ENCODE measurements around the gene RTEL1.
"Not testable (repeated sequence)": the region's sequence is repeated elsewhere in the genome, so short reads cannot be mapped to it uniquely, and the experiment has no call there.

RTEL1 gene

DNA sequence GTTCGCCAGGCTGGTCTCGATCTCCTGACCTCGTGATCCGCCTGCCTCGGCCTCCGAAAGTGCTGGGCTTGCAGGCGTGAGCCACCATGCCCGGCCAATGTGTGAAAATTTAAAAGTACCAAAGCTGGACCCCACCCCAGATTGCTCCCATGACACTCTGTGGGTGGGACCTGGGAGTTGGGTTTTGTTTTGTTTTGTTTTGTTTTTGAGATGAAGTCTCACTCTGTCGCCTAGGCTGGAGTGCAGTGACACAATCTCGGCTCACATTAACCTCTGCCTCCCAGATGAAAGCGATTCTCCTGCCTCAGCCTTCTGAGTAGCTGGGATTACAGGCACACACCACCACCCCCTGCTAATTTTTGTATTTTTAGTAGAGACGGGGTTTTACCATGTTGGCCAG, 13.6 kb downstream of the RTEL1 start:
- not testable (repeated sequence) for DNase-seq

- DNase-seq: no peak
Measured at GRCh38 chr20:63672666-63673065, 14.6 kb downstream of the RTEL1 start.

GRCh38 chr20:63673951-63674350, 15.8 kb downstream of the RTEL1 start:
- DNase-seq: no peak

- DNase-seq: no peak
Measured at GRCh38 chr20:63675681-63676368, 17.7 kb downstream of the RTEL1 start.

DNA sequence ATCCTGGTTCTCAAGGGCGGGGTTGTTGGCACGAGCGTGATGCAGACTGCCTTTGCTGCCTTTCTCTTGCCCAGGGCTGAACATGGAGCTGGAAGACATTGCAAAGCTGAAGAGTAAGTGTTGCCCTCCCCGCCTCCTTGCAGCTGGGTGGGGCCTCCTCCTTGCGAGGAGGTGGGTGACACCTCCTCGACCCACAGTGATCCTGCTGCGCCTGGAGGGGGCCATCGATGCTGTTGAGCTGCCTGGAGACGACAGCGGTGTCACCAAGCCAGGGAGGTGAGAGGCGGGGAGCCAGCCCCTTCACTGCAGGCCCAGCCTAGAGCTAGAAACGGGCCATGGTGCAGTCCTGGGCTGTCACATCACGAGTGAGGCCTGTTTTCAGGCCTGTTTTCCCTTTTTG, 20.0 kb downstream of the RTEL1 start:
- DNase-seq: no peak

GRCh38 chr20:63678667-63679465, 20.8 kb downstream of the RTEL1 start:
- DNase-seq: no peak

- DNase-seq: no peak
Measured at GRCh38 chr20:63679799-63680305, 21.7 kb downstream of the RTEL1 start.

- no peak for DNase-seq
Measured at GRCh38 chr20:63680427-63680826, 22.3 kb downstream of the RTEL1 start.

- no peak for DNase-seq
Measured at GRCh38 chr20:63680857-63681608, 22.9 kb downstream of the RTEL1 start.

DNA sequence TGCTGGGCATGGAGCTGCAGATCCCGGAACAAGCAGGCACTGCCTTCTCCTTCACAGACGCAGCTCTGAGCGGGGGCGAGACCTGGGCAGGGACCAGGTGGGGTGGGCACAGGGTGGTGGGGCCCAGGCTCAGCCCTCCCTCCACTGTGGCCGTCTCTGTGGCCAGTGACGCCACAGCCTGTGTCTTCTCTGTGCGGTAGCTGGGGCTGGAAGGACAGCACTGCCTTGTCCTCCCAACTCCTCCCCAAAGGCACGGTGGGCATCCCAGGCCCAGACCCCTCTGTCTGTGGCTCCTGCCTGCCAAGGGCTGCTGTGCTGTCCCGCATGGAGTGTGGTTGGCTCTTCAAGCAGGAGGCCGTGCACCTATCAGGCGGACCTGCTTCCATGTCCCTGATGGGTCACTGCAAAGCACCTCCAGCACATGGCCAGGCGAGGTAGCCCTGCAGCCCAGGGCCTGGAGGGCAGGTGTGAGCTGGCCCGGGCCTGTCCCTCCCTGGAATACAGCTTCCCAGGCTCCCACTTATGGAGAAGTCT, 23.6 kb downstream of the RTEL1 start:
- DNase-seq: no peak

DNA sequence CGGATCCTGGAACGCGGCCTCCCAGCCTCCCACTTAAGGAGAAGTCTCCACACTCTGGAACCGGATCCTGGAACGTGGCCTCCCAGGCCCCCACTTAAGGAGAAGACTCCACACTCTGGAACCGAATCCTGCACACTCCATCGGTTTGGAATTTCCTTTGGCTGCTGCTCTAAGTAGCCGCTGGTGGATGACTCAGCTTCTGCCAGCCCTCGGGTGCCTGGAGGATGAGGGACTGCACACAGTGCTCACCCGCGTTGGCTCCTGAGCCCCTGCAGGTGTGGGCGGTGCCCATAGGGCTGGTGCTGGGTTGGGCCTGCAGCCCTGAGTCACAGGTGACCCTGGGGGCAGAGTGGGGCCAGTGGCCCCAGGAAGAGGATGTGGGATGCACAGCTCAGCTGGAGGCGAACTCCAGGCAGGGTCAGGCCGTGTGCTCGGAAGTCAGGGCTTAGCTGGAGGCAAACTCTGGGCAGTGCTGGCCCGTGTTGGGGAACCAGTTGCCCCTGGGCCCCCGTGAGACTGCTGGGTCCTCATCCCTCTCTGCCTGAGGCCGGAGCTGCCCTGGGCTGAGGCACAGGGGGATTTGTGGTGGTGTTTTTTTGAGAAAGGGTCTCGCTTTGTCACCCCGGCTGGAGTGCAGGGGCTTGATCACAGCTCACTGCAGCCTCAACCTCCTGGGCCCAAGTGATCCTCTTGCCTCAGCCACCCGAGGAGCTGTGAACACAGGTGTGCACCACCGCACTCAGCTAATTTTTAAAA, 24.4 kb downstream of the RTEL1 start:
- DNase-seq: no peak

- no peak for DNase-seq
Measured at GRCh38 chr20:63685269-63686026, 27.3 kb downstream of the RTEL1 start.

GRCh38 chr20:63686094-63686491, 28.0 kb downstream of the RTEL1 start:
- DNase-seq: no peak

DNA sequence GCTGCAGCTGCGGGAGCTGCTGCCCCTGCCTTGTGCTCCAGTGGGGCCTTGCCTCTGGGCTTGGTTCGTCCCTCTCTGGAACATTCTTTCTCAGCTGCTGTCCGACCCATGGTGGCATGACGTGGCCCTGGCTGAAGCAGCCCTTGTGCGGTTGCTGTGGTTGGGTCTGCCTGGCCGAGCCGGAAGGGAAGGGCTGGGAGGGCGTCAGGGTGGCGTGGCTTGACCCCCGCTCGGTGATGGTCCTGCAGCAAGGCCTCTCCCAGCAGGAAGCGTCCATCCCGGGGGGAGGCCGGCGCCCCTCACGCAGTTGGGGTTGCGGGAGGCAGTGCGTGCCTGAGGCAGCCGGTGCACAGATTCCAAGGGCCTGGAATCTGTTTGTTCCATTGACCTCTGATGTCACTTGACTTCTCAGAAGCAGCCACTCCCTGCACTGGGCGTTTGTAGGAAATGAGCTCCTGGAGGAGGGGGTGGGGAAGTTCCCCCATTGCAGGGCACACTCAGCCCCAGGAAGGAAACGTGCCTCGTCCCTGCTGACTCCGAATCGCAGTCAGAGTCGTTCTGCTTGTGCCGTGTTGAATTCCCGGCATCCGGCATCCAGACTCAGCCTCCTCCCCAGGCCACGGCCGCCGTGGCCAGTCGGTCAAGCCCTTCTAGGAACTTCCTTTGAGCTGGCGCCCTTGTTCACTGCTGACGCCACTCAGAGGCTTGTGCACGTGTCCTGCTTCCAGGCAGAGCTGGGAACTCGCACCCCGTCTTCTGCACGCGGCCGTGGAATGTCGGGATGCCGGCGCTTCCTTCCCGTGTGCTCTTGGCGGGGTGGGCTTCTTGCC, 28.6 kb downstream of the RTEL1 start:
- no peak for DNase-seq

GRCh38 chr20:63687419-63688178, 29.5 kb downstream of the RTEL1 start:
- no peak for DNase-seq

DNA sequence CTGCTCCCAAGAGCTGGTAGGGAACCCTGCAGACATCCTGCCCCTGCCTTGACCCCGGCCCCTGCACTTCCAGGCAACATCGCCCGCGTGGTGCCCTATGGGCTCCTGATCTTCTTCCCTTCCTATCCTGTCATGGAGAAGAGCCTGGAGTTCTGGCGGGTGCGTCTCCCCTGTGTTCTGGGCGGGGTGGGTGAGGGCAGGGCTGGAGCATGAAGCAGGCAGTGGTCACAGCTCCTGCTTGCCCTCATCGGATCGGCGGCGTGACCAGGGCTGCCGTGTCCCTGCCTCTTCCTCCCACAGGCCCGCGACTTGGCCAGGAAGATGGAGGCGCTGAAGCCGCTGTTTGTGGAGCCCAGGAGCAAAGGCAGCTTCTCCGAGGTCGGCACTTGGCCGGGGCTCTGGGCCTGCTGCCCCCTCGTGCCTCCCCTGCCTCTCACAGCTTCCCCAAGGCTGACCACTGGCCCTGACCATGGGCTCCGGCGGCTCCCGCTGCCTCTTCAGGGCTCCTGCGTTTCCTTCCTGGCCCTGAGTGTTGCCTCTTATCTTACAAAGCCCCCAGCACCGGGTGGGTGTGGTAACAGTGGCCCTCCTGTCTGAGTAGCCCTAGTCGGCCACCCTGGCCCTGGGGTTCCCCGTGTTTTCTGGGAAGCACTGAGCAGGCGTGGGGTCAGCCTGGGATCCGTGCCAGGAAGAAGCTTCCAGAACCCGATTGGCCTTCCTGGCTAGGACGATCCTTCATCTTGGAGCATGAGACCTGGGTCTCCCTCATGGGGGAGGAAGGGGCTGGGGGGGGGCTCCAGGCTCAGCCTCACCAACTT, 30.3 kb downstream of the RTEL1 start:
- no peak for DNase-seq

GRCh38 chr20:63689046-63690002, 31.2 kb downstream of the RTEL1 start:
- no peak for DNase-seq
